ENCODE results near the gene RANBP17. TPM values are rescaled to one million over a fixed set of nuclear protein-coding genes. Genes with fewer than 3 reads are reported as not detected.
"Not testable (repeated sequence)": the region's sequence is repeated elsewhere in the genome, so short reads cannot be mapped to it uniquely, and the experiment has no call there.

Gene RANBP17
- total RNA-seq, 1 donor from 2014 or later, result 13.9 TPM

GRCh38 chr5:171297941-171298340, 436.1 kb downstream of the RANBP17 start:
- not testable (repeated sequence) for DNase-seq (ENCODE audit: low spot score)

GRCh38 chr5:171299228-171299627, 437.4 kb downstream of the RANBP17 start:
- no peak for DNase-seq (ENCODE audit: low spot score)

- DNase-seq (ENCODE audit: low spot score), result no peak
Measured at GRCh38 chr5:171299851-171300250, 438.0 kb downstream of the RANBP17 start.

GRCh38 chr5:171300358-171300757, 438.5 kb downstream of the RANBP17 start:
- no peak for DNase-seq (ENCODE audit: low spot score)

- DNase-seq (ENCODE audit: low spot score), result no peak
Measured at GRCh38 chr5:171306166-171306565, 444.3 kb downstream of the RANBP17 start.

- no peak for DNase-seq (ENCODE audit: low spot score)
Measured at GRCh38 chr5:171306781-171307591, 445.2 kb downstream of the RANBP17 start.

- DNase-seq (ENCODE audit: low spot score), result no peak
Measured at GRCh38 chr5:171307789-171308452, 446.1 kb downstream of the RANBP17 start.

- no peak for DNase-seq (ENCODE audit: low spot score)
Measured at GRCh38 chr5:171308453-171309275, 446.8 kb downstream of the RANBP17 start, which contains the start of gene TLX3. TSS of gene TLX3 (plus strand) at chr5:171309248. CDS start at chr5:171309366, 118 bp downstream.

GRCh38 chr5:171309276-171310211, 447.7 kb downstream of the RANBP17 start:
- no peak for DNase-seq (ENCODE audit: low spot score)

GRCh38 chr5:171310212-171310818, 448.5 kb downstream of the RANBP17 start:
- no peak for DNase-seq (ENCODE audit: low spot score)

GRCh38 chr5:171310819-171311321, 449.1 kb downstream of the RANBP17 start:
- DNase-seq (ENCODE audit: low spot score), result no peak

GRCh38 chr5:171311322-171312077, 449.7 kb downstream of the RANBP17 start:
- no peak for DNase-seq (ENCODE audit: low spot score)

GRCh38 chr5:171312129-171312974, 450.5 kb downstream of the RANBP17 start:
- no peak for DNase-seq (ENCODE audit: low spot score)

GRCh38 chr5:171313481-171314206, 451.8 kb downstream of the RANBP17 start:
- DNase-seq (ENCODE audit: low spot score), result no peak

GRCh38 chr5:171314728-171315385, 453.0 kb downstream of the RANBP17 start:
- DNase-seq (ENCODE audit: low spot score), result no peak

GRCh38 chr5:171315386-171315891, 453.6 kb downstream of the RANBP17 start:
- DNase-seq (ENCODE audit: low spot score), result no peak

GRCh38 chr5:171315925-171316257, 454.1 kb downstream of the RANBP17 start:
- no peak for DNase-seq (ENCODE audit: low spot score)

All from mucosa of gallbladder (tissue), 1 donor.